Measurements from ENCODE around the gene DNALI1.

DNALI1 gene

DNA sequence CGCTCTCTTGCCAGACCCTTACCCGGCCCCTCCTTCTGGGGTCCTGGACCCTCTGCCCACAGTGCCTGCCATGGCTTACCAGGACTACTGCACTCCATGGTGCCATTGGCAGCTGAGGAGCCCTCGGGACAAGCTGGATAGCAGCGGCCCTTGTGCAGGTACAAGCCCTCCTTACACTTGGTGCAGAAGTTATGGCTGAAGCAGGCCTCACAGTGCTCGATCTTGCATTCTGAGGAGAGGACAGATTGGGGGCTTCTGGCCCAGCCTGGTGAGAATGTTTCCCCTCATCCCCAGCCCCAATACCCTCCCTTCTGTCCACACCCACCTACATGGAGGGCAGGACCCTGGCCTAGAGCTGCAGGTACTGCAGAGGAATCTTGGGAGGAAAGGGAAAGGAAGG, 57.4 kb downstream of the DNALI1 start:
- POLR2A ChIA-PET = no interaction called here
- TF ChIP-seq ELF4 (IDR thresholded peaks at IDR 0.05) = no peak
- TF ChIP-seq SP1 (IDR thresholded peaks at IDR 0.05) = no peak
- TF ChIP-seq FOXK2 (IDR thresholded peaks at IDR 0.05) = no peak
- no peak for TF ChIP-seq HDGF (IDR thresholded peaks at IDR 0.05; ENCODE audit: borderline replicate concordance)
- TF ChIP-seq NFRKB (IDR thresholded peaks at IDR 0.05) = no peak
- TF ChIP-seq ARNT (IDR thresholded peaks at IDR 0.05) = no peak
- no peak for TF ChIP-seq LEF1 (IDR thresholded peaks at IDR 0.05; ENCODE audit: borderline replicate concordance)
- TF ChIP-seq, protein P1, sequence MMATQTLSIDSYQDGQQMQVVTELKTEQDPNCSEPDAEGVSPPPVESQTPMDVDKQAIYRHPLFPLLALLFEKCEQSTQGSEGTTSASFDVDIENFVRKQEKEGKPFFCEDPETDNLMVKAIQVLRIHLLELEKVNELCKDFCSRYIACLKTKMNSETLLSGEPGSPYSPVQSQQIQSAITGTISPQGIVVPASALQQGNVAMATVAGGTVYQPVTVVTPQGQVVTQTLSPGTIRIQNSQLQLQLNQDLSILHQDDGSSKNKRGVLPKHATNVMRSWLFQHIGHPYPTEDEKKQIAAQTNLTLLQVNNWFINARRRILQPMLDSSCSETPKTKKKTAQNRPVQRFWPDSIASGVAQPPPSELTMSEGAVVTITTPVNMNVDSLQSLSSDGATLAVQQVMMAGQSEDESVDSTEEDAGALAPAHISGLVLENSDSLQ (IDR thresholded peaks at IDR 0.05) = no peak
- no peak for TF ChIP-seq L3MBTL2 (conservative IDR thresholded peaks at IDR 0.05)
- no peak for TF ChIP-seq FOXM1 (IDR thresholded peaks at IDR 0.05; ENCODE audit: borderline replicate concordance)
- no peak for TF ChIP-seq SUZ12 (IDR thresholded peaks at IDR 0.05)
- no peak for TF ChIP-seq BHLHE40 (IDR thresholded peaks at IDR 0.05; ENCODE audit: borderline replicate concordance)
- TF ChIP-seq CTBP1 (IDR thresholded peaks at IDR 0.05; ENCODE audit: borderline replicate concordance) = no peak
- no peak for TF ChIP-seq TARDBP (IDR thresholded peaks at IDR 0.05)
- TF ChIP-seq ZNF384 (IDR thresholded peaks at IDR 0.05) = no peak
- no peak for TF ChIP-seq FOXA1 (IDR thresholded peaks at IDR 0.05)
- CTCF ChIA-PET = interaction anchor here (1.0 kb wide), 1 partner anchor 39 kb away, joined by 4 read pairs; no protein-coding TSS in a partner anchor
- no peak for DNase-seq (ENCODE audit: extremely low spot score)

DNA sequence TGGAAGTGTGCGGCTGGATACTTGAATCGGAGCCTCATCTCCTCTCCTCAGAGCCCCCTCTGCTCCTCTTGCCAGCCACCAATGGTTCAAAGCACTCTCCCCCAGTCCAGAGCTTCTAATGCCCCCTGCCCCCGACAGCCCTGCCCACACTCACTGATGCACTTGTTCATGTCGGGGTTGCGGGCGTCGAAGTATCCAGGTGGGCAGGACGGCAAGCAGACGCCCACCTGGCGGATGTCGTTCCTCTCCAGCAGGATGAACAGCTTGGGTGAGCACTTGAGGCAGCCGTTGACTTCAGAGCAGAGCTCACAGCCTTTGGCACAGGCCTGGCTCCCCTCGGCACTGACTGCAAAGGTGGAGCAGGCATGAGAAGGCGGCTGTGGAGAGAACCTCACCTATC, 59.6 kb downstream of the DNALI1 start:
- no peak for DNase-seq (ENCODE audit: extremely low spot score)
- TF ChIP-seq BHLHE40 (IDR thresholded peaks at IDR 0.05; ENCODE audit: borderline replicate concordance) (no peak), ZNF384 (IDR thresholded peaks at IDR 0.05) (no peak), HDGF (IDR thresholded peaks at IDR 0.05; ENCODE audit: borderline replicate concordance) (no peak), FOXA1 (IDR thresholded peaks at IDR 0.05) (no peak), L3MBTL2 (conservative IDR thresholded peaks at IDR 0.05) (no peak), NFRKB (IDR thresholded peaks at IDR 0.05) (no peak), SUZ12 (IDR thresholded peaks at IDR 0.05) (no peak)
- TF ChIP-seq, protein P1 (IDR thresholded peaks at IDR 0.05) = no peak
- CTCF ChIA-PET = interaction anchor here (0.9 to 2.3 kb wide), 2 partner anchors 8 to 13 kb away, joined by 3 to 8 read pairs; no protein-coding TSS in a partner anchor
- POLR2A ChIA-PET = no interaction called here

Data from HEK293T (cell line).